Neural progenitor cell (in vitro differentiated cells): ENCODE results near the gene LMBR1L. TPM values are rescaled to one million over a fixed set of nuclear protein-coding genes. Genes with fewer than 3 reads are reported as not detected.

Experiments used
- DNase-seq: peaks from one replicate; pipeline ENCODE4 v3.0.0-alpha.2; 2016; ENCODE audit warnings: low spot score
- H2AFZ ChIP-seq: fragments of 200-600 bp; sonication (generic); replicated peaks from 2 replicates; pipeline ENCODE4 v1.6.1; 2016; ENCODE audit warnings: antibody characterized with exemption
- H3F3A ChIP-seq: fragments of 200-600 bp; sonication (generic); 2 replicates; pipeline ENCODE4 v1.6.1; 2016; ENCODE audit warnings: antibody characterized with exemption, low read depth
- H3K27ac ChIP-seq: fragments of 200-600 bp; sonication (generic); 2 replicates; pipeline ENCODE4 v1.5.1; 2016; ENCODE audit warnings: mild to moderate bottlenecking
- H3K27me3 ChIP-seq: fragments of 200-600 bp; sonication (generic); 2 replicates; pipeline ENCODE4 v1.6.1; 2016; ENCODE audit warnings: mild to moderate bottlenecking, moderate library complexity
- H3K36me3 ChIP-seq: fragments of 200-600 bp; sonication (generic); 2 replicates; pipeline ENCODE4 v1.5.1; 2016
- H3K4me1 ChIP-seq: fragments of 200-600 bp; sonication (generic); 2 replicates; pipeline ENCODE4 v1.6.1; 2016; ENCODE audit warnings: mixed run types
- H3K4me2 ChIP-seq: fragments of 200-600 bp; sonication (generic); 2 replicates; pipeline ENCODE4 v1.6.1; 2016
- H3K4me3 ChIP-seq: fragments of 200-600 bp; sonication (generic); 2 replicates; pipeline ENCODE4 v1.5.1; 2016
- H3K79me2 ChIP-seq: fragments of 200-600 bp; sonication (generic); 2 replicates; pipeline ENCODE4 v1.6.1; 2016; ENCODE audit warnings: low read depth
- H3K9ac ChIP-seq: fragments of 200-600 bp; sonication (generic); 2 replicates; pipeline ENCODE4 v1.6.1; 2016
- H3K9me3 ChIP-seq: fragments of 200-600 bp; sonication (generic); 2 replicates; pipeline ENCODE4 v1.5.1; 2016; ENCODE audit warnings: low read depth
- H4K20me1 ChIP-seq: fragments of 200-600 bp; sonication (generic); 2 replicates; pipeline ENCODE4 v1.6.1; 2016; ENCODE audit warnings: low read depth
- H3K27ac Mint-ChIP-seq: 3 replicates; pipeline ENCODE4 v1.8.0; 2021; ENCODE audit warnings: mixed read lengths
- H3K27me3 Mint-ChIP-seq: 2 replicates; pipeline ENCODE4 v1.8.0; 2022; ENCODE audit warnings: low read depth, mild to moderate bottlenecking, inconsistent platforms, moderate library complexity, mixed read lengths; ENCODE audit not compliant: insufficient read depth
- H3K36me3 Mint-ChIP-seq: 3 replicates; pipeline ENCODE4 v1.8.0; 2021; ENCODE audit warnings: mixed read lengths
- H3K4me1 Mint-ChIP-seq: 3 replicates; pipeline ENCODE4 v1.8.0; 2021; ENCODE audit warnings: mixed read lengths
- H3K4me3 Mint-ChIP-seq: 3 replicates; pipeline ENCODE4 v1.8.0; 2021; ENCODE audit warnings: mild to moderate bottlenecking, moderate library complexity, mixed read lengths
- H3K9me3 Mint-ChIP-seq: 3 replicates; pipeline ENCODE4 v1.8.0; 2020; ENCODE audit warnings: mixed read lengths
- CTCF ChIP-seq: fragments of 200-600 bp; sonication (generic); IDR thresholded peaks from 2 replicates; pipeline ENCODE4 v1.5.1; 2017; ENCODE audit warnings: antibody characterized with exemption, mild to moderate bottlenecking
- EZH2 ChIP-seq: fragments of 200-600 bp; sonication (generic); IDR thresholded peaks from 2 replicates; pipeline ENCODE4 v1.6.1; 2017; ENCODE audit warnings: antibody characterized with exemption, mild to moderate bottlenecking, moderate library complexity
- EZH2phosphoT487 ChIP-seq: fragments of 200-600 bp; sonication (generic); IDR thresholded peaks from 2 replicates; pipeline ENCODE4 v1.6.1; 2017; ENCODE audit warnings: antibody characterized with exemption
- total RNA-seq: library from RNA; depleted of rRNA; stranded (reverse); fragments of >200 nt; gene quantifications from 2 replicates; pipeline ENCODE4 v1.2.3, GENCODE V29; 2015; ENCODE audit warnings: low replicate concordance

The LMBR1L gene
- total RNA-seq, 1 donor from 2014 or later, result 32.7 TPM

- Histone ChIP-seq H3K4me1 (peaks cover 40% of the 10 kb centered on the region), H3K79me2 (no peaks in the 10 kb centered on the region), H3K9me3 (no peaks in the 10 kb centered on the region), H4K20me1 (peaks cover 27% of the 10 kb centered on the region), H3K4me2 (peak within 1 kb of the TSS; percentile 76), H3F3A (peaks cover 49% of the 10 kb centered on the region), H3K4me3 (peak within 1 kb of the TSS; percentile 44), H3K27ac (no peak within 1 kb of the TSS), H3K36me3 (no peaks in the 10 kb centered on the region), H3K9ac (no peak within 1 kb of the TSS), H3K27me3 (peaks cover 64% of the 10 kb centered on the region), H2AFZ (no peak within 1 kb of the TSS)
- H3K27ac Mint-ChIP-seq, result no peak within 1 kb of the TSS
- H3K4me1 Mint-ChIP-seq, result peaks cover 43% of the 10 kb centered on the region
- peak; percentile 80 for TF ChIP-seq EZH2phosphoT487
- no peak for TF ChIP-seq CTCF
- peak; percentile 81 for TF ChIP-seq EZH2
- peaks cover 22% of the 10 kb centered on the region for H3K36me3 Mint-ChIP-seq
- peaks cover 61% of the 10 kb centered on the region for H3K27me3 Mint-ChIP-seq
- peak within 1 kb of the TSS; percentile 73 for H3K4me3 Mint-ChIP-seq
- peaks cover 2% of the 10 kb centered on the region for H3K9me3 Mint-ChIP-seq
- DNase-seq, result peak; percentile 83
These were observed 16.3 kb downstream of the LMBR1L start, which contains the start of gene DHH for GRCh38 chr12:49094160-49094974. TSS of gene DHH (minus strand) at chr12:49094801. CDS start at chr12:49094512, 289 bp downstream.

GRCh38 chr12:49093792-49094159, 16.9 kb downstream of the LMBR1L start:
- Mint-ChIP-seq H3K36me3 (peaks cover 22% of the 10 kb centered on the region), H3K4me1 (peaks cover 43% of the 10 kb centered on the region), H3K4me3 (peak overlapping the region; percentile 73), H3K27me3 (peaks cover 66% of the 10 kb centered on the region), H3K27ac (no peak overlapping the region), H3K9me3 (peaks cover 2% of the 10 kb centered on the region)
- no peak overlapping the region for H3K27ac ChIP-seq
- TF ChIP-seq EZH2, result no peak
- no peak for TF ChIP-seq EZH2phosphoT487
- TF ChIP-seq CTCF, result no peak
- H3F3A ChIP-seq, result peaks cover 54% of the 10 kb centered on the region
- no peaks in the 10 kb centered on the region for H3K9me3 ChIP-seq
- H3K4me3 ChIP-seq, result peak overlapping the region; percentile 44
- DNase-seq, result peak; percentile 55
- peaks cover 40% of the 10 kb centered on the region for H3K4me1 ChIP-seq
- H4K20me1 ChIP-seq, result peaks cover 33% of the 10 kb centered on the region
- no peaks in the 10 kb centered on the region for H3K79me2 ChIP-seq
- no peaks in the 10 kb centered on the region for H3K36me3 ChIP-seq
- H3K9ac ChIP-seq, result no peak overlapping the region
- H3K4me2 ChIP-seq, result peak overlapping the region; percentile 76
- H2AFZ ChIP-seq, result no peak overlapping the region
- H3K27me3 ChIP-seq, result peaks cover 70% of the 10 kb centered on the region

GRCh38 chr12:49092816-49093406, 17.7 kb downstream of the LMBR1L start:
- peak overlapping the region; percentile 45 for H3K4me3 ChIP-seq
- peaks cover 49% of the 10 kb centered on the region for H3K4me1 Mint-ChIP-seq

More at GRCh38 chr12:49092816-49093406, 17.7 kb downstream of the LMBR1L start:
- Histone ChIP-seq H3K36me3 (no peaks in the 10 kb centered on the region), H3K9ac (no peak overlapping the region), H3K9me3 (no peaks in the 10 kb centered on the region), H3K27ac (no peak overlapping the region), H3K27me3 (peaks cover 78% of the 10 kb centered on the region), H3K4me2 (peak overlapping the region; percentile 82), H3F3A (peaks cover 52% of the 10 kb centered on the region), H3K4me1 (peaks cover 40% of the 10 kb centered on the region), H2AFZ (no peak overlapping the region), H4K20me1 (peaks cover 37% of the 10 kb centered on the region), H3K79me2 (no peaks in the 10 kb centered on the region)
- TF ChIP-seq CTCF (no peak), EZH2 (no peak), EZH2phosphoT487 (no peak)
- H3K27ac Mint-ChIP-seq, result no peak overlapping the region
- no peak for DNase-seq
- H3K27me3 Mint-ChIP-seq, result peaks cover 75% of the 10 kb centered on the region
- peaks cover 16% of the 10 kb centered on the region for H3K36me3 Mint-ChIP-seq
- H3K4me3 Mint-ChIP-seq, result peak overlapping the region; percentile 81
- H3K9me3 Mint-ChIP-seq, result peaks cover 2% of the 10 kb centered on the region
